ENCODE data around the gene LRRC55. TPM values are rescaled to one million over a fixed set of nuclear protein-coding genes. Genes with fewer than 3 reads are reported as not detected.

The LRRC55 gene
- polyA plus RNA-seq, 1 of the 3 experiments (the other 2 are of a cell fraction), result not detected

GRCh38 chr11:57203359-57203758 is 21.6 kb downstream of the LRRC55 start:
- H3K9me2 ChIP-seq, result no peaks in the 10 kb centered on the region
- no peak overlapping the region for H3K9ac ChIP-seq
- no peaks in the 10 kb centered on the region for H3K79me2 ChIP-seq (ENCODE audit: insufficient read depth)
- H3K27me3 ChIP-seq (ENCODE audit: insufficient read depth), result no peaks in the 10 kb centered on the region; the same call in 1 of the 2 replicates
- no peaks in the 10 kb centered on the region for H4K20me1 ChIP-seq (ENCODE audit: insufficient read depth)
- H3K4me3 ChIP-seq (ENCODE audit: low read depth in 2 of 2, low read length in 1 of 2), result no peak overlapping the region
- no peaks in the 10 kb centered on the region for H3K36me3 ChIP-seq (replicated peaks in 1 of 2; ENCODE audit: control insufficient read depth in 1 of 2, insufficient read depth in 2 of 2, low read length in 1 of 2)
- WGBS (ENCODE audit: low lambda C conversion rate), result 0% methylated on average over 2 of the region's 3 CpGs
- TF ChIP-seq JUND (IDR thresholded peaks at IDR 0.05) (no peak), EP300 (IDR thresholded peaks at IDR 0.05; ENCODE audit: borderline replicate concordance in 1 of 2, low read depth in 1 of 2, low read length in 1 of 2) (peak in 1 of 2 experiments; percentile 44; a peak in 1 of 4 replicates)
- no peak overlapping the region for H2AFZ ChIP-seq (ENCODE audit: low read depth)
- peak; percentile 66 for DNase-seq
- H3K4me1 ChIP-seq (ENCODE audit: control insufficient read depth in 1 of 2, insufficient read depth in 2 of 2, low read depth in 1 of 2, low read length in 1 of 2), result peaks cover 0 to 23% of the 10 kb centered on the region in 2 experiments; a peak in 1 of 4 replicates
- peak overlapping the region in 1 of 2 experiments; percentile 88; a peak in 2 of 4 replicates for H3K27ac ChIP-seq (ENCODE audit: low read depth in 2 of 2, low read length in 1 of 2)
- no peak overlapping the region for H3K4me2 ChIP-seq
- CTCF ChIA-PET, result interaction anchor here (0.9 to 2.2 kb wide), 7 partner anchors 13 to 70 kb away, joined by 3 to 23 read pairs (median 3); no protein-coding TSS in a partner anchor
- H3K9me3 ChIP-seq, result no peaks in the 10 kb centered on the region
- POLR2A ChIA-PET, result no interaction called here
- no peaks in the 10 kb centered on the region for H3F3A ChIP-seq (replicated peaks; ENCODE audit: insufficient read depth)

GRCh38 chr11:57203882-57204480 is 22.2 kb downstream of the LRRC55 start:
- no peak overlapping the region for H3K4me3 ChIP-seq (ENCODE audit: low read depth in 2 of 2, low read length in 1 of 2)
- H3K4me1 ChIP-seq (ENCODE audit: control insufficient read depth in 1 of 2, insufficient read depth in 2 of 2, low read depth in 1 of 2, low read length in 1 of 2), result peaks cover 0 to 23% of the 10 kb centered on the region in 2 experiments; a peak in 1 of 4 replicates
- no peaks in the 10 kb centered on the region for H3K9me3 ChIP-seq
- H3K27ac ChIP-seq (ENCODE audit: low read depth in 2 of 2, low read length in 1 of 2), result peak overlapping the region in 1 of 2 experiments; percentile 88; a peak in 2 of 4 replicates
- no peak overlapping the region for H3K4me2 ChIP-seq
- POLR2A ChIA-PET, result no interaction called here
- no peaks in the 10 kb centered on the region for H3K79me2 ChIP-seq (ENCODE audit: insufficient read depth)
- H3F3A ChIP-seq (replicated peaks; ENCODE audit: insufficient read depth), result no peaks in the 10 kb centered on the region
- no peak overlapping the region for H3K9ac ChIP-seq
- WGBS (ENCODE audit: low lambda C conversion rate), result 55% methylated on average over 7 of the region's 7 CpGs
- no peak for DNase-seq
- no peaks in the 10 kb centered on the region; the same call in 1 of the 2 replicates for H3K27me3 ChIP-seq (ENCODE audit: insufficient read depth)
- CTCF ChIA-PET, result interaction anchor here (0.9 to 2.2 kb wide), 7 partner anchors 9 to 71 kb away, joined by 3 to 23 read pairs (median 3); no protein-coding TSS in a partner anchor
- H3K9me2 ChIP-seq, result no peaks in the 10 kb centered on the region
- H3K36me3 ChIP-seq (replicated peaks in 1 of 2; ENCODE audit: control insufficient read depth in 1 of 2, insufficient read depth in 2 of 2, low read length in 1 of 2), result no peaks in the 10 kb centered on the region
- TF ChIP-seq EP300 (IDR thresholded peaks at IDR 0.05; ENCODE audit: borderline replicate concordance in 1 of 2, low read depth in 1 of 2, low read length in 1 of 2) (no peak), TEAD4 (IDR thresholded peaks at IDR 0.05; ENCODE audit: borderline replicate concordance, insufficient read depth) (no peak), MEF2A (IDR thresholded peaks at IDR 0.05; ENCODE audit: borderline replicate concordance, low read depth) (no peak), TAF1 (IDR thresholded peaks at IDR 0.05; ENCODE audit: borderline replicate concordance, low read depth, low read length) (no peak), CTCF (IDR thresholded peaks at IDR 0.05) (no peak), USF2 (IDR thresholded peaks at IDR 0.05; ENCODE audit: borderline replicate concordance, low read depth, low read length) (no peak), REST (IDR thresholded peaks at IDR 0.05; ENCODE audit: low read depth, low read length) (no peak), NFIC (IDR thresholded peaks at IDR 0.05; ENCODE audit: borderline replicate concordance) (no peak), FOXM1 (IDR thresholded peaks at IDR 0.05; ENCODE audit: low read depth) (no peak), EZH2phosphoT487 (IDR thresholded peaks at IDR 0.05; ENCODE audit: borderline replicate concordance, low read depth) (no peak), SIN3A (IDR thresholded peaks at IDR 0.05; ENCODE audit: borderline replicate concordance, low read depth, low read length) (no peak), RXRA (IDR thresholded peaks at IDR 0.05; ENCODE audit: borderline replicate concordance, low read depth) (no peak), GATA2 (CRISPR knock-in tag; IDR thresholded peaks at IDR 0.05) (no peak), USF1 (IDR thresholded peaks at IDR 0.05; ENCODE audit: borderline replicate concordance, low read depth) (no peak), SMC3 (IDR thresholded peaks at IDR 0.05; ENCODE audit: low read depth, low read length) (no peak), RCOR1 (IDR thresholded peaks at IDR 0.05; ENCODE audit: low read length) (no peak)
- H4K20me1 ChIP-seq (ENCODE audit: insufficient read depth), result no peaks in the 10 kb centered on the region
- H2AFZ ChIP-seq (ENCODE audit: low read depth), result no peak overlapping the region

All from SK-N-SH (cell line).